GM19351 (cell line): ENCODE results near the gene MSI2.

Experiments
- ATAC-seq: cut with Tn5 transposase; IDR thresholded peaks from one replicate; pipeline ENCODE4 v1.9.1; 2021; ENCODE audit warnings: mild to moderate bottlenecking, moderate library complexity; ENCODE audit not compliant: unreplicated experiment

MSI2 gene

GRCh38 chr17:57544834-57545463 is 288.6 kb downstream of the MSI2 start:
- no peak for ATAC-seq

- ATAC-seq = no peak
These were observed 289.5 kb downstream of the MSI2 start for GRCh38 chr17:57545731-57546342.

- ATAC-seq = no peak
These were observed 292.4 kb downstream of the MSI2 start for GRCh38 chr17:57548421-57549410.

- ATAC-seq = no peak
These were observed 293.1 kb downstream of the MSI2 start for GRCh38 chr17:57549468-57549867.

GRCh38 chr17:57550016-57550415 is 293.7 kb downstream of the MSI2 start:
- no peak for ATAC-seq

- ATAC-seq = no peak
These were observed 294.5 kb downstream of the MSI2 start for GRCh38 chr17:57550668-57551315.

- ATAC-seq = peak; percentile 48
These were observed 295.2 kb downstream of the MSI2 start for GRCh38 chr17:57551321-57552079.

GRCh38 chr17:57552114-57552624 is 295.8 kb downstream of the MSI2 start:
- ATAC-seq = peak; percentile 66

- no peak for ATAC-seq
These were observed 297.2 kb downstream of the MSI2 start for GRCh38 chr17:57553526-57553925.

GRCh38 chr17:57553991-57554825 is 297.9 kb downstream of the MSI2 start:
- no peak for ATAC-seq

GRCh38 chr17:57554826-57555635 is 298.7 kb downstream of the MSI2 start:
- ATAC-seq = no peak

- ATAC-seq = no peak
These were observed 299.4 kb downstream of the MSI2 start for GRCh38 chr17:57555636-57556175.

- no peak for ATAC-seq
These were observed 300.0 kb downstream of the MSI2 start for GRCh38 chr17:57556320-57556719.

- ATAC-seq = no peak
These were observed 300.7 kb downstream of the MSI2 start for GRCh38 chr17:57556977-57557376.

- no peak for ATAC-seq
These were observed 301.1 kb downstream of the MSI2 start for GRCh38 chr17:57557416-57557815.

- no peak for ATAC-seq
These were observed 301.7 kb downstream of the MSI2 start for GRCh38 chr17:57557834-57558681.

GRCh38 chr17:57559226-57559625 is 302.9 kb downstream of the MSI2 start:
- no peak for ATAC-seq
